DOHH2 (cell line): ENCODE data around the gene VSX1.

ENCODE experiments used
- H3F3A ChIP-seq: fragments of 200-600 bp; sonication (generic), shearing (Covaris generic); 2 replicates; pipeline ENCODE4 v1.6.0; 2016; ENCODE audit warnings: antibody characterized with exemption, mild to moderate bottlenecking; ENCODE audit not compliant: control insufficient read depth, insufficient read depth
- H3K27ac ChIP-seq: fragments of 200-600 bp; sonication (generic); 2 replicates; pipeline ENCODE4 v1.5.1; 2014; ENCODE audit warnings: low read depth, mild to moderate bottlenecking, low read length, moderate library complexity
- H3K27me3 ChIP-seq: fragments of 200-600 bp; sonication (generic); 2 replicates; pipeline ENCODE4 v1.6.1; 2014; ENCODE audit warnings: mild to moderate bottlenecking, low read length, mixed read lengths; ENCODE audit not compliant: control insufficient read depth
- H3K36me3 ChIP-seq: fragments of 200-600 bp; sonication (generic); 2 replicates; pipeline ENCODE4 v1.6.1; 2014; ENCODE audit warnings: mild to moderate bottlenecking, low read length, moderate library complexity, mixed read lengths; ENCODE audit not compliant: control insufficient read depth
- H3K4me1 ChIP-seq: fragments of 200-600 bp; sonication (generic); 2 replicates; pipeline ENCODE4 v1.6.1; 2014; ENCODE audit warnings: mild to moderate bottlenecking, low read length, mixed read lengths; ENCODE audit not compliant: control insufficient read depth
- H3K4me2 ChIP-seq: fragments of 200-600 bp; sonication (generic); 2 replicates; pipeline ENCODE4 v1.6.0; 2014; ENCODE audit warnings: mild to moderate bottlenecking, low read length, moderate library complexity
- H3K4me3 ChIP-seq: fragments of 200-600 bp; sonication (generic); 2 replicates; pipeline ENCODE4 v1.5.1; 2014; ENCODE audit warnings: mild to moderate bottlenecking, low read length, mixed read lengths
- H3K79me2 ChIP-seq: fragments of 200-600 bp; sonication (generic); 2 replicates; pipeline ENCODE4 v1.6.1; 2014; ENCODE audit warnings: mild to moderate bottlenecking, low read length, mixed read lengths; ENCODE audit not compliant: control insufficient read depth
- H3K9me2 ChIP-seq: fragments of 200-600 bp; sonication (generic); replicated peaks from 2 replicates; pipeline ENCODE4 v1.6.1; 2014; ENCODE audit warnings: mild to moderate bottlenecking, low read length, mixed read lengths; ENCODE audit not compliant: control insufficient read depth
- H3K9me3 ChIP-seq: fragments of 200-600 bp; sonication (generic); 2 replicates; pipeline ENCODE4 v1.6.1; 2014; ENCODE audit warnings: antibody characterized with exemption, low read length, mixed read lengths; ENCODE audit not compliant: control insufficient read depth, insufficient read depth
- H4K20me1 ChIP-seq: fragments of 200-600 bp; sonication (generic); 2 replicates; pipeline ENCODE4 v1.6.0; 2014; ENCODE audit warnings: low read depth, mild to moderate bottlenecking, antibody characterized with exemption, low read length, moderate library complexity; ENCODE audit not compliant: control insufficient read depth, insufficient read depth
- CTCF ChIP-seq: fragments of 200-600 bp; sonication (generic); IDR thresholded peaks from one replicate; pipeline ENCODE4 v1.5.1; 2014; ENCODE audit warnings: antibody characterized with exemption, mild to moderate bottlenecking, low read depth, low read length; ENCODE audit not compliant: poor library complexity, severe bottlenecking
- EZH2phosphoT487 ChIP-seq: fragments of 200-600 bp; sonication (generic); IDR thresholded peaks from 2 replicates; pipeline ENCODE4 v1.6.1; 2017; ENCODE audit warnings: borderline replicate concordance, mild to moderate bottlenecking, antibody characterized with exemption, low read length, moderate library complexity, mixed read lengths

The VSX1 gene

GRCh38 chr20:25045343-25045712 is 36.6 kb downstream of the VSX1 start:
- H3K4me2 ChIP-seq: no peak overlapping the region
- no peaks in the 10 kb centered on the region for H3K79me2 ChIP-seq
- TF ChIP-seq CTCF (no peak), EZH2phosphoT487 (no peak)
- H4K20me1 ChIP-seq: 0 out of 2 replicates have a peak, but pooled peaks cover 3% of the 10 kb centered on the region
- no peaks in the 10 kb centered on the region for H3K9me2 ChIP-seq
- H3K9me3 ChIP-seq: no peaks in the 10 kb centered on the region
- H3K4me1 ChIP-seq: peaks cover 30% of the 10 kb centered on the region
- H3F3A ChIP-seq: no peaks in the 10 kb centered on the region
- H3K27ac ChIP-seq: no peak overlapping the region
- H3K27me3 ChIP-seq: peaks cover 40% of the 10 kb centered on the region
- no peaks in the 10 kb centered on the region for H3K36me3 ChIP-seq
- no peak overlapping the region for H3K4me3 ChIP-seq

DNA sequence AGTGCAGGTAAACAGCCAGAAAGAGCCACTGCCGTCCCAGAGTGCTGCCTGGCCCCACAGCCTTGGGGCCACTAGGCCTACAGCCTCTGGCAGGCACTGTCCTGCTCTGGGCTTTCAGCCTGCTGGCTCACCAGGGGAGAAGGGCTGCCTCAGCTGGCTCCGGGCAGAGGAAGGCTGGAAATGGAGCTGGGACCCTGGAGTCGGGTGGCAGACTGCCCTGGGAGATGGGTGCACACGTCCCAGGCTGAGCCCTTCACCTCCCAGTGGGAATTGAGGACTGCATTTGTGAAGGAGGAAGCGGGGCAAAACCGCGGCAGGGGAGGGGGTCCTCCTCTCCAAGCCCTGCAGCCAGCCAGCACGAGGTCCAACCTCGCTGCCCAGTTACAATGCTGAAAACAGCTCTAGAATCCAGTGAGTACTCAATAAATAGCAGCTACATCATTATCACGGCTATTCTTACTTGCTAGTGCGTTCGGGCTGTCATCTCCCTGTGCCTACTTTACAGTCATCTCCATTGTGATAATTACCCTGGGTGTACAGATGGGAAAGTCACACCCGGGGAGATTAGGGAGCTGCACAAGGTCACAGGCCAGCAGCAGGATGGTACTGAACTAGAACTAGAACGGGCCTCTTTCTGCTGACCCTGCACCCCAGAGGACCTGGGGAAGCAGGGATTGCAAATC is 37.1 kb downstream of the VSX1 start:
- TF ChIP-seq EZH2phosphoT487: no peak
- no peak for TF ChIP-seq CTCF
- Histone ChIP-seq H3K79me2 (no peaks in the 10 kb centered on the region), H3K4me3 (no peak overlapping the region), H3K27me3 (peaks cover 36% of the 10 kb centered on the region), H3K27ac (no peak overlapping the region), H3K9me2 (no peaks in the 10 kb centered on the region), H3K4me1 (peaks cover 30% of the 10 kb centered on the region), H3K4me2 (no peak overlapping the region), H4K20me1 (0 out of 2 replicates have a peak, but pooled peaks cover 3% of the 10 kb centered on the region), H3K36me3 (no peaks in the 10 kb centered on the region), H3F3A (no peaks in the 10 kb centered on the region), H3K9me3 (no peaks in the 10 kb centered on the region)

GRCh38 chr20:25044261-25044560 is 37.7 kb downstream of the VSX1 start:
- H3K27ac ChIP-seq: no peak overlapping the region
- H3K79me2 ChIP-seq: no peaks in the 10 kb centered on the region
- H3K36me3 ChIP-seq: no peaks in the 10 kb centered on the region
- H3F3A ChIP-seq: no peaks in the 10 kb centered on the region
- no peaks in the 10 kb centered on the region for H3K9me2 ChIP-seq
- TF ChIP-seq CTCF: no peak
- no peak for TF ChIP-seq EZH2phosphoT487
- peaks cover 30% of the 10 kb centered on the region for H3K4me1 ChIP-seq
- no peak overlapping the region for H3K4me2 ChIP-seq
- H3K9me3 ChIP-seq: no peaks in the 10 kb centered on the region
- H3K27me3 ChIP-seq: peaks cover 30% of the 10 kb centered on the region
- no peak overlapping the region for H3K4me3 ChIP-seq
- 0 out of 2 replicates have a peak, but pooled peaks cover 3% of the 10 kb centered on the region for H4K20me1 ChIP-seq
